Ascending aorta (tissue), 2 donors: Measurements from ENCODE around the gene SRSF1. TPM values are rescaled to one million over a fixed set of nuclear protein-coding genes. Genes with fewer than 3 reads are reported as not detected.
"Not testable (repeated sequence)": the region's sequence is repeated elsewhere in the genome, so short reads cannot be mapped to it uniquely, and the experiment has no call there.

Experiments used
- DNase-seq, 2 donors: peaks; one replicate each; pipeline ENCODE4 v3.0.0-alpha.2; 2019; ENCODE audit warnings: low spot score in 2 of 2
- H3K27ac ChIP-seq, 2 donors: fragments of 200-600 bp; sonication (generic); one replicate each; pipeline ENCODE4 v1.5.1; 2016 to 2017; ENCODE audit warnings: mild to moderate bottlenecking in 1 of 2
- H3K27me3 ChIP-seq: fragments of 200-600 bp; sonication (generic); one replicate; pipeline ENCODE4 v1.5.1; 2017
- H3K36me3 ChIP-seq, 2 donors: fragments of 200-600 bp; sonication (generic); one replicate each; pipeline ENCODE4 v1.5.1; 2016
- H3K4me1 ChIP-seq, 2 donors: fragments of 200-600 bp; sonication (generic); one replicate each; pipeline ENCODE4 v1.5.1; 2016 to 2017; ENCODE audit warnings: mild to moderate bottlenecking in 1 of 2
- H3K4me3 ChIP-seq, 2 donors: fragments of 200-600 bp; sonication (generic); one replicate each; pipeline ENCODE4 v1.5.1; 2016 to 2017; ENCODE audit warnings: mild to moderate bottlenecking in 1 of 2
- H3K9me3 ChIP-seq, 2 donors: fragments of 200-600 bp; sonication (generic); one replicate each; pipeline ENCODE4 v1.5.1; 2016
- intact Hi-C: fragments of 100-400 bp; cut with DNase I; formaldehyde crosslinking; loops from one replicate; pipeline ENCODE4 v1.15.1; 2023
- total RNA-seq: library from RNA; depleted of rRNA; stranded (reverse); fragments of >200 nt; gene quantifications from one replicate; pipeline ENCODE4 v1.1.0, GENCODE V29; 2016
- TF ChIP-seq, protein P1 (sequence below), 3 experiments: fragments of 200-600 bp in 2 of 3; fragments of 450-650 bp in 1 of 3; sonication (generic) in 2 of 3; IDR thresholded peaks; one replicate each; pipeline ENCODE4 v1.5.1; 2016 to 2019; ENCODE audit warnings: antibody characterized with exemption in 3 of 3, mild to moderate bottlenecking in 1 of 3, moderate library complexity in 1 of 3

Gene SRSF1
- total RNA-seq, 1 donor from 2014 or later = 89.4 TPM

DNA sequence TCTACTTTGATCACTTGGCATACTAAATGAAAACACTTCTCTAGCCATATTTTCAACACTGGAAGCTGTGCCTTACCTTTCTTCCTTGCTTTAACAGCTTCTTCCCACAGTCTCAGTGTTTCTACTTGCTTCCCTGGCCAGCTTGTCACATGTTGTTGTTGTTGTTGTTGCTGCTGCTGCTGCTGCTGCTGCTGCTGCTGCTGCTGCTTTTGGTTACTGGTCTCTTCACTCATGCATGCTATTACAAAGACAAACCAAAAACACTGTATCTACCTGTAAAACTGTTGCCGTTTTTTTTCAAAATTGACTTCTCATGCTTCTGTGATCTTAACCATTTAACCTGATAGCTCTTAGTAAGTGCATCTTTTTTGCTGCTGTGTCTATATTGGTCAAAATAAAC lies 28.0 kb downstream of the SRSF1 start:
- H3K27me3 ChIP-seq = no peaks in the 10 kb centered on the region
- no peaks in the 10 kb centered on the region for H3K9me3 ChIP-seq
- intact Hi-C loops = no loop called here
- TF ChIP-seq, protein P1, sequence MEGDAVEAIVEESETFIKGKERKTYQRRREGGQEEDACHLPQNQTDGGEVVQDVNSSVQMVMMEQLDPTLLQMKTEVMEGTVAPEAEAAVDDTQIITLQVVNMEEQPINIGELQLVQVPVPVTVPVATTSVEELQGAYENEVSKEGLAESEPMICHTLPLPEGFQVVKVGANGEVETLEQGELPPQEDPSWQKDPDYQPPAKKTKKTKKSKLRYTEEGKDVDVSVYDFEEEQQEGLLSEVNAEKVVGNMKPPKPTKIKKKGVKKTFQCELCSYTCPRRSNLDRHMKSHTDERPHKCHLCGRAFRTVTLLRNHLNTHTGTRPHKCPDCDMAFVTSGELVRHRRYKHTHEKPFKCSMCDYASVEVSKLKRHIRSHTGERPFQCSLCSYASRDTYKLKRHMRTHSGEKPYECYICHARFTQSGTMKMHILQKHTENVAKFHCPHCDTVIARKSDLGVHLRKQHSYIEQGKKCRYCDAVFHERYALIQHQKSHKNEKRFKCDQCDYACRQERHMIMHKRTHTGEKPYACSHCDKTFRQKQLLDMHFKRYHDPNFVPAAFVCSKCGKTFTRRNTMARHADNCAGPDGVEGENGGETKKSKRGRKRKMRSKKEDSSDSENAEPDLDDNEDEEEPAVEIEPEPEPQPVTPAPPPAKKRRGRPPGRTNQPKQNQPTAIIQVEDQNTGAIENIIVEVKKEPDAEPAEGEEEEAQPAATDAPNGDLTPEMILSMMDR (IDR thresholded peaks at IDR 0.05) = no peak
- peaks cover 72 to 79% of the 10 kb centered on the region in 2 donors for H3K36me3 ChIP-seq
- peaks cover 0 to 15% of the 10 kb centered on the region in 2 donors for H3K4me1 ChIP-seq
- DNase-seq = no peak
- H3K27ac ChIP-seq = no peak overlapping the region
- no peak overlapping the region for H3K4me3 ChIP-seq

DNA sequence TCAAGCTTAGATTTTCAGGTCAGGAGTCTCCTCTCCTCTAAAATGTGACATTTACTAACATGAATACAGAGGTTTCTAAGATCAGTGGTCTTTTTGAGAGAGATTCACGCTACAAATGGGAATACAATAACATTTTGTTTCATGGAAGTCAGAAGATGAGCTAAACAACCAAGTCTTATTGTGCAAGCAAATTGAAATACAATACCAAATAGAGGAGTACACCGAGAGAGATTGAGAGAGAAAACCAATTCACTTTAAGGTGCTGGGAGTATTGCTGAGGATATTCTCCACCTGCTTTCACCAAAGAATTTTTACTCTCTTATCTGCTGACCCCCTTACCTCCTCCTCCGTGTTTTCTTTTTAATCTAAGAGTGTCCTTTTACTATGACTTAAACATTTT lies 30.5 kb downstream of the SRSF1 start:
- intact Hi-C loops = no loop called here
- Histone ChIP-seq H3K4me1 (no peaks in the 10 kb centered on the region), H3K4me3 (no peak overlapping the region), H3K27ac (no peak overlapping the region), H3K27me3 (no peaks in the 10 kb centered on the region), H3K36me3 (peaks cover 89 to 92% of the 10 kb centered on the region in 2 donors), H3K9me3 (no peaks in the 10 kb centered on the region)
- TF ChIP-seq, protein P1 (IDR thresholded peaks at IDR 0.05) = no peak
- no peak for DNase-seq

DNA sequence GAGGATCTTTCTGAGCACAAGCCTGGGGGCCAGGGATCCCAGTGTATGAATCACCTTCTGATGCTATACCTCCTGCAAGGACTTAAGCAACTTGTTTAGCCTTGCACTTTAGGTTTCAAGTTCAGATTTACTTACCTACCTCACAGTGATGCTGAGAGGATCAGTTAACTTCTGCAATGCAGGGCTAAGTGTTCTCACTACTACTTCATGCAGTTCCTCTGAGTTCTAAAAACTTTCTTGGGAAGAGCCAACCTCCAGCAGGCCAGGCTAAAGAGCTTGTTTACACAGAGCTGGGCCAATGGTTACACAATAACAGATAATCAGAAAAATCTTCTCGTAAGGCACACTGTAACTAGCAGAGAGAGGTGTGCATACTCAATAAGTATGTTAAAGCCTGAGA lies 32.0 kb downstream of the SRSF1 start:
- DNase-seq = no peak
- H3K27ac ChIP-seq = no peak overlapping the region
- H3K9me3 ChIP-seq = no peaks in the 10 kb centered on the region
- TF ChIP-seq, protein P1 (IDR thresholded peaks at IDR 0.05) = no peak
- no peaks in the 10 kb centered on the region for H3K4me1 ChIP-seq
- H3K4me3 ChIP-seq = no peak overlapping the region
- intact Hi-C loops = no loop called here
- peaks cover 78 to 80% of the 10 kb centered on the region in 2 donors for H3K36me3 ChIP-seq
- H3K27me3 ChIP-seq = no peaks in the 10 kb centered on the region

DNA sequence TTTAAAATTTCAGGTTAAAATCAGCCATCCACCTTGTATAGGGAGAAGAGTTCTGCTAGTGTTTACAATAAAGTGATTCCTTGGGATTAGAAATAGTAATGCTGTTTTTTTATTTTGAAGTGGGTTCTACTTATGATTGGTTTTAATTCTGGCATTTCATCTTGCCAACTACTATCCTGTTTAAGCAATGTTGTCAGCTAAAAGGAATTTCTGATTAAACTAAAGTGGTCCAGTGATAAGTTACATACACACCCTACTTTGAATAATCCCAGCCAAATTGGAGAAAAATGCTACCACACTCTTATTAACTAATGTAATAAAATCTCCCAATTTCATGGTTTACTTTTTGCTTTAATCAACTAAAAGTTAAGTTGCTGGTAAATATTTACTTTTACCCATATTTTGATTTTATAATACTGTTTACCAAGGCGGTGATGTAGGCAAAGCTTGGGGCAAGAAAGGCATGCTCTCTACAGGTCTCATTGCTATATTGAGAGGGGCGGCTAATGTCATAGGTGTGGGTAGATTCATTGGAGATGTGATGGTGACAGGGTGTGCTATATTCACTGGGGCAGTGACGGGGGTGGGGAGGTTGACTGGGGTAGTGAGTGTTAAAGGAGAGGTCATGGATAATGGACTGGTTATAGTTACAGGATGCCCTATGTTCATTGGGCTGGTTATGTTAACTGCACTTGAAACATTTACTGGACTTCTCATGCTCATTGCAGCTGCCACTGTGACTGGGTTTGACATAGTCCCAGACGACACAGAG lies 32.8 kb downstream of the SRSF1 start:
- intact Hi-C loops = not testable (repeated sequence)

DNA sequence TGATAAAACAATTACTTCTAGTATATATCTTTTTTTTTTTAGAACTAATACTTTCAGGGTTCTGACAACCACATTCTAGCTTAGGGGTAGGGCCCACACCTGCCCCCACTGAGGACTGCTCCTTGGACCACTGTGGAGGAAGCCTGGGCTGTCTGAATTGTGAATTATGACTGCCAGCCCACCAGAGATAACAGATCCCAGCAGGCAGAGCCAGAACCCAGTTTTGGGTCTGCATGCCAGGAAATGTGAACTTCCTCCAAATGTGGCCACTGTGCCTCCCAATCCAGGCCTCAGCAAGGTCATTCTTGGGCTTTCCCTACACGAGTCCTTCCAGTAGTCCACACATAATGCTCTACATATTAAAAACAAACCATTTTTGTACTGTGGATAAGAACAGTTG lies 34.9 kb downstream of the SRSF1 start:
- no peak overlapping the region for H3K27ac ChIP-seq
- H3K9me3 ChIP-seq = no peaks in the 10 kb centered on the region
- no peak for DNase-seq
- peaks cover 52 to 53% of the 10 kb centered on the region in 2 donors for H3K36me3 ChIP-seq
- no peaks in the 10 kb centered on the region for H3K27me3 ChIP-seq
- no peaks in the 10 kb centered on the region for H3K4me1 ChIP-seq
- intact Hi-C loops = no loop called here
- H3K4me3 ChIP-seq = no peak overlapping the region
- TF ChIP-seq, protein P1 (IDR thresholded peaks at IDR 0.05) = no peak

More for the DNA sequence above, 32.8 kb downstream of the SRSF1 start:
- not testable (repeated sequence) for H3K27me3 ChIP-seq, DNase-seq, H3K27ac ChIP-seq, H3K4me1 ChIP-seq, H3K9me3 ChIP-seq, H3K4me3 ChIP-seq
- peaks cover 71 to 74% of the 10 kb centered on the region in 2 donors for H3K36me3 ChIP-seq

DNA sequence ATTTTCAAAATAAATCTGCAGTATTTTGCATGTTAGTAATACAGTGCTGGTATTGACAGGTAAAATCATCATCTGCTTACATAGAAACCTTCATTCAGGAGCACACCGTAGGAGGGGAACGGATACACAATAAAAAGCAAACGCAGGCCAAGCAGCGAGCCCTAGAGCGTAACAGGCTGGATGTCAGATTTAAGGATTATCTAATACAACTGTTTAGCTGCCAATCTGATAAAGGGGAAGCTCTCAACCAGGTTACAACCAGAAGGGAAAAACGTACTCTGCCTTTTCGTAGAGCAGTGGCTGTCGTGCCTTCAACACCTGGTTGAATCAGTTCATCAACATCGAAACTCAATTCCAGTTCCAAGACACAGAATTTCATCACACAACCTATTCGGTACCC lies 35.5 kb downstream of the SRSF1 start:
- no peaks in the 10 kb centered on the region for H3K9me3 ChIP-seq

More for the DNA sequence above, 35.5 kb downstream of the SRSF1 start:
- Histone ChIP-seq H3K4me1 (no peaks in the 10 kb centered on the region), H3K4me3 (no peak overlapping the region), H3K27ac (no peak overlapping the region), H3K36me3 (peaks cover 46 to 47% of the 10 kb centered on the region in 2 donors), H3K27me3 (no peaks in the 10 kb centered on the region)
- no peak for DNase-seq
- TF ChIP-seq, protein P1 (IDR thresholded peaks at IDR 0.05) = no peak
- intact Hi-C loops = no loop called here
